Regular cardiac myocyte (primary cell): ENCODE data around the gene LCE1C. TPM values are rescaled to one million over a fixed set of nuclear protein-coding genes. Genes with fewer than 3 reads are reported as not detected.

ENCODE experiments used
- total RNA-seq: library from RNA; depleted of rRNA; stranded (reverse); fragments of >200 nt; gene quantifications from 2 replicates; pipeline ENCODE4 v1.2.3, GENCODE V29; 2014

LCE1C gene, protein sequence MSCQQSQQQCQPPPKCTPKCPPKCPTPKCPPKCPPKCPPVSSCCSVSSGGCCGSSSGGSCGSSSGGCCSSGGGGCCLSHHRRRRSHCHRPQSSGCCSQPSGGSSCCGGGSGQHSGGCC
- not detected in 2 replicates for total RNA-seq

DNA sequence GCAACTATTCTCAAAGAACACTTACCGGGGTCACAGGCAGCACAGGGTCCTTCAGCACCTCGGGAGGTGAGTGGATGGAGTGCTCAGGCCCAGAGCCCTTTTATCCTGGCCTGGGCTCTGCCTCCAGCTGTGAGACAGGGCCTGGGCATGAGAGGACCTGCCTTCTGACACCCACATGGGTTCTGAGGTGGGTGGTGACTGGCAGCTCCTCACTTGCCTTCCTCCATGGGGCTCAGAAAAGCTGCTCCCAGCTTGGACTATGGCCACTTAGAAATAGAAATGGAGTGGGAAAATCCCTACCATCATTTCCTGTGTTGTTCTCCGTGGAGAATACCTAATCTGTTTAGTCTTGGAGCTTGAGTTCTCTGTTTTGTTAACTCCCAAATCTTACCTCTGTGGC, at the start of gene LCE1C:
Gene LCE1C, minus strand, starts transcription at position 76 of the 400 bp plus-strand sequence. CDS start 1,173 bp downstream, outside the sequence.

DNA sequence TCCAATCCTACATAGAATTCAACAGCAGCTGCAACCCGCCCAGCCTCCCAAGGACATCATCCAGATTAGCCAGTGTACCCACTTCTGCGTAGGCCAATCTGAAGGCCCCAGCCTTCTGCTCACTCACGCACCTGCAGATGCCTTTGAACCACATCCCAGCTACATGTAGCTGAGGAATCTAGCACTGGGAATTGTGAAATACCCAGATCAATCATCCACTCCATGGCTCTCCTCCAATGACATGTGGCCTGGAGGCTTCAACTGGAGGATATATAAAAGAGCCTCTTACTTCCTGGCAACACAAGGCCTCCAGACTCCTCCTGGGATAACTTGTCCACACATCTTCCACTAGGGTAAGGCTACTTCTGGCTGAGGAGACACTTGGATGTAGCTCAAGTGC, 36.1 kb upstream of the LCE1C start, which contains the start of gene LCE6A:
Gene LCE6A, plus strand, starts transcription at position 301 of the 400 bp plus-strand sequence. CDS start 665 bp downstream, outside the sequence.

DNA sequence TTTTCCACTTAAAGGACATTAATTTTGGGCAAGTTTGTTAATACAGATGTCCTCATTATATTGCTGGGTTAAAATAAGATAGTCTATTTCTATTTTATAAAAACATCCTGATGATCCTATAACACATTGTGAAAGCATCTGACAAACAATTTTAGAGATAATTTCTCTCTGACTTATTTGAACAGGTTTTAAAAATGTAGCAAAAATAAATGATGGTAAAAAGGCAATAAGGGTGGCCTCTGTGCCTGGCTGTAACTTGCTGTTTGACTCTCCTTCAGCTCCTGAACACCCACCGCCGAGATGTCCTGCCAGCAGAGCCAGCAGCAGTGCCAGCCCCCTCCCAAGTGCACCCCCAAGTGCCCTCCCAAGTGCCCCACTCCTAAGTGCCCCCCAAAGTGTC, 20.7 kb upstream of the LCE1C start, which contains the start of gene LCE1A:
Gene LCE1A, plus strand, starts transcription at position 301 of the 400 bp plus-strand sequence. Its CDS starts 0 bp downstream, at position 301.

DNA sequence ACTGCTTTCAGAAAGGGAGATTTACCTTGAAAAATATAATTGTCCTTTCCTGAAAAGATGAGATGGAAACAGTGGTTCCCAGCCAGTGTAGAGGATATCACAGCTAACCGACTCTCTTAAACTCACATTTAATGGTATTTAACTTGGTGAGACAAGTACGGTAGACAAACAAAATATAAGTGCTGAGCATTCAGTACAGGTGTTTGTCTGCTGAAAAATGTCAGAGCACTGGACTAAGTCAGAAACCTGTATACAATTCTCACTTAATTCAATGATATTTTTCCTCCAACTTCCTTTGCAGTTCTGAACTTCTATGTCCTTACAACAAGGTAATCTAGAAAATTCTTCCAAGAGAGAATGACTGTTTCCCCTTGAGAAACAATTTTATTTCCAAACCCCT, 5.2 kb upstream of the LCE1C start, which contains the start of gene LCE1B:
Gene LCE1B, plus strand, starts transcription at position 301 of the 400 bp plus-strand sequence. CDS start 476 bp downstream, outside the sequence.

DNA sequence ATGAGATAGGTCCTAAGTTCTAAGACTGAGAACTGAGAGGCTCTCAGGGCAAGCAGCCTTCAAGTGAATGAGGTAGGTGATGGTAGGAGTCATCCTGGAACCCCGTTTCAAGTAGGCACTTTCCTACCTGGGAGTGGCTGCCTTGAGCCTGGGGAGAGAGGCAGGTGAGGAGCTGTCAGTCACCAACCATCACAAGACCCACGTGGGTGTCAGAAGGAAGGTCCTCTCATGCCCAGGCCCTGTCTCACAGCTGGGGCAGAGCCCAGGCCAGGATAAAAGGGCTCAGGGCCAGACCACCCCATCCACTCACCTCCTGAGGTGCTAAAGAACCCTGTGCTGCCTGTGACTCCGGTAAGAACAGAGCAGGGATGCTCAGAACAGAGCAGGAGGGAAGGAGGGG, 10.0 kb downstream of the LCE1C start, which contains the start of gene LCE1D:
Gene LCE1D, plus strand, starts transcription at position 301 of the 400 bp plus-strand sequence. CDS start 1,074 bp downstream, outside the sequence.

DNA sequence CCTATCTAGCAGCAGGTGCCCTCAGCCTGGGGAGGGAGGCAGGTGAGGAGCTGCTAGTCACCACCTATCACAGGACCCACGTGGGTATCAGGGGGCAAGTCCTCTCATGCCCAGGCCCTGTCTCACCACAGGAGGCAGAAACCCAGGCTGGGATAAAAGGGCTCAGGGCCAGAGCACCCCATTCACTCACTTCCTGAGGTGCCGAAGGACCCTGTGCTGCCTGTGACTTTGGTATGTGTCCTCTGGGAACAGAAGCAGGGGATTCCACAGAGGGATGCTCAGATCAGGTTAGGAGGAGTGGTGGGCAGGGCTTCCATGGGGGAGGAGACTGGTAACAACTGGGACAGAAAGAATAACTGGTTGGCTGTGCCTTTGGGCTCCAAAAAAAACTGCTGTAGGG, 20.4 kb downstream of the LCE1C start, which contains the start of gene LCE1E:
Gene LCE1E, plus strand, starts transcription at position 181 of the 400 bp plus-strand sequence. CDS start 1,043 bp downstream, outside the sequence.

DNA sequence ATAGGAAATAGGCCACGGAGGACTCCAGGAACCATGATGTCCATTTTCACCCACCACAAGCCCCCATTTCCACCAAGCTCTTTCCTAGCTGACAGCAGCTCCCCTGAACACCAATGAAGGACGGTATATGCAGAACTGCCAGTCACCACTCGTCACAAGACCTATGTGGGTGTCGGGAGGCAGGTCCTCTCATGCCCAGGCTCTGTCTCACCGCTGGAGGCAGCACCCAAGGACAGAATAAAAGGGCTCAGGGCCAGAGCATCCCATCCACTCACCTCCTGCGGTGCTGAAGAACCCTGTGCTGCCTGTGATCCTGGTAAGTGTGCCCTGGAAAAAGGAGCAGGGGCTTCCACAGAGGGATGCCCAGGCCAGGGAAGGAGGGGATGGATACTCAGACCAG, 31.6 kb downstream of the LCE1C start, which contains the start of gene LCE1F:
Gene LCE1F, plus strand, starts transcription at position 266 of the 400 bp plus-strand sequence. CDS start 1,232 bp downstream, outside the sequence.

DNA sequence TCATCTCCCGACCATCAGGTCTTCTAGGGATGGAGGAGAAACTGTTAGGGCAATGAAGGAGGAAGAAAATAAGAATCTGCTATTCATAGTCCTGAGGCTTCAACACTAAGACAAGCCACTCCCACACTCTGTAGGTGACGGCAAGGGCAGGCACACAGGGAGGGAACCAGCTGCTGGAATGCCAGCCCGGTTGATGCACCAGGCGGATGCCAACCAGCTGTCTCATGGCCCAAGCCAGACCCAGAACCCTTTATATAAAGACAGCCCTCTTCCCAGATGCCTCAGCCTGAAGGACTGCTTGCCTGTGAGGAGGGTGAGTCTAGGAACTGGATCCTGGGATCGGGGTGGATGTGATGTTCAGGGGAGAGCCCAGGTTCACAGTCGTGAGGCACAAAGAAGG, 48.7 kb downstream of the LCE1C start, which contains the start of gene KPRP:
Gene KPRP, plus strand, starts transcription at position 279 of the 400 bp plus-strand sequence. CDS start 1,564 bp downstream, outside the sequence.

Other genes with a start within 250 kb of the LCE1C start
- gene LCE3E, start 239.9 kb downstream of the LCE1C start, total RNA-seq: not detected in 2 replicates
- gene LCE3D, start 226.1 kb downstream of the LCE1C start, total RNA-seq: not detected in 2 replicates
- gene LCE3C, start 206.4 kb downstream of the LCE1C start, total RNA-seq: not detected in 2 replicates
- not detected in 2 replicates for gene LCE3B, start 192.8 kb downstream of the LCE1C start, total RNA-seq
- gene LCE3A, start 183.5 kb downstream of the LCE1C start, total RNA-seq: not detected in 2 replicates
- not detected in 2 replicates for gene LCE2D, start 143.3 kb downstream of the LCE1C start, total RNA-seq
- gene LCE2C, start 131.4 kb downstream of the LCE1C start, total RNA-seq: not detected in 2 replicates
- gene LCE2B, start 120.5 kb downstream of the LCE1C start, total RNA-seq: not detected in 2 replicates
- not detected in 2 replicates for gene LCE2A, start 108.3 kb downstream of the LCE1C start, total RNA-seq
- gene LCE4A, start 98.5 kb downstream of the LCE1C start, total RNA-seq: not detected in 2 replicates
- gene KPRP, start 48.6 kb downstream of the LCE1C start, total RNA-seq: not detected in 2 replicates
- not detected in 2 replicates for gene LCE1F, start 31.5 kb downstream of the LCE1C start, total RNA-seq
- not detected in 2 replicates for gene LCE1E, start 20.4 kb downstream of the LCE1C start, total RNA-seq
- gene LCE1D, start 9.9 kb downstream of the LCE1C start, total RNA-seq: not detected in 2 replicates
- not detected in 2 replicates for gene LCE1B, start 5.3 kb upstream of the LCE1C start, total RNA-seq
- gene LCE1A, start 20.8 kb upstream of the LCE1C start, total RNA-seq: not detected in 2 replicates
- not detected in 2 replicates for gene LCE6A, start 36.2 kb upstream of the LCE1C start, total RNA-seq
- gene LCE7A, start 53.3 kb upstream of the LCE1C start, total RNA-seq: not detected in 2 replicates
- gene SMCP, start 71.7 kb upstream of the LCE1C start, total RNA-seq: not detected in 2 replicates
- gene IVL, start 101.9 kb upstream of the LCE1C start, total RNA-seq: not detected in 2 replicates
- not detected in 2 replicates for gene SPRR5, start 140.6 kb upstream of the LCE1C start, total RNA-seq
- gene SPRR4, start 164.0 kb upstream of the LCE1C start, total RNA-seq: not detected in 2 replicates
- gene SPRR1A, start 177.4 kb upstream of the LCE1C start, total RNA-seq: not detected in 2 replicates
- gene SPRR3, start 195.1 kb upstream of the LCE1C start, total RNA-seq: not detected in 2 replicates
- gene SPRR1B, start 224.6 kb upstream of the LCE1C start, total RNA-seq: not detected in 2 replicates
- gene SPRR2D, start 234.5 kb upstream of the LCE1C start, total RNA-seq: not detected in 2 replicates